Neuronal stem cell (in vitro differentiated cells): ENCODE measurements around the gene TFB1M.

Experiments
- DNase-seq: peaks from one replicate; pipeline ENCODE4 v3.0.0-alpha.2; 2013; ENCODE audit warnings: low spot score
- H2AFZ ChIP-seq: one replicate; pipeline ENCODE4 v1.6.1; 2013; ENCODE audit warnings: mild to moderate bottlenecking, low read length, inconsistent platforms
- H2AK5ac ChIP-seq: 2 replicates; pipeline ENCODE4 v1.6.1; 2013; ENCODE audit warnings: low read depth, mild to moderate bottlenecking, inconsistent platforms, low read length, moderate library complexity, mixed read lengths
- H2BK120ac ChIP-seq: 2 replicates; pipeline ENCODE4 v1.6.1; 2013; ENCODE audit warnings: low read depth, mild to moderate bottlenecking, inconsistent platforms, low read length, moderate library complexity, mixed read lengths
- H2BK12ac ChIP-seq: one replicate; pipeline ENCODE4 v1.6.1; 2013; ENCODE audit warnings: low read length, inconsistent platforms
- H2BK15ac ChIP-seq: 2 replicates; pipeline ENCODE4 v1.6.1; 2013; ENCODE audit warnings: mild to moderate bottlenecking, low read length, inconsistent platforms, mixed read lengths
- H2BK5ac ChIP-seq: one replicate; pipeline ENCODE4 v1.6.1; 2013; ENCODE audit warnings: inconsistent platforms, mild to moderate bottlenecking, low read length, moderate library complexity
- H3K14ac ChIP-seq: one replicate; pipeline ENCODE4 v1.6.1; 2013; ENCODE audit warnings: low read length, inconsistent platforms
- H3K18ac ChIP-seq: 2 replicates; pipeline ENCODE4 v1.6.1; 2013; ENCODE audit warnings: low read length, inconsistent platforms
- H3K23ac ChIP-seq: 2 replicates; pipeline ENCODE4 v1.6.1; 2013; ENCODE audit warnings: low read depth, mild to moderate bottlenecking, mixed read lengths, low read length, inconsistent platforms; ENCODE audit not compliant: poor library complexity
- H3K27ac ChIP-seq: replicated peaks from 3 replicates; pipeline ENCODE4 v1.5.1; 2013; ENCODE audit warnings: low read length, inconsistent platforms
- H3K27me3 ChIP-seq, 3 experiments: 2 replicates each; pipeline ENCODE4 v1.6.1; 2013; ENCODE audit warnings: low read length in 3 of 3, mild to moderate bottlenecking in 2 of 3, inconsistent platforms in 1 of 3, low read depth in 1 of 3, mixed read lengths in 1 of 3, moderate library complexity in 1 of 3; ENCODE audit not compliant: control insufficient read depth in 3 of 3, insufficient read depth in 3 of 3
- H3K36me3 ChIP-seq, 2 donors: replicated peaks in 1 of 2; 2 replicates each; pipeline ENCODE4 v1.6.1; 2013; ENCODE audit warnings: low read length in 2 of 2; ENCODE audit not compliant: control insufficient read depth in 2 of 2, insufficient read depth in 2 of 2
- H3K4ac ChIP-seq: 2 replicates; pipeline ENCODE4 v1.6.1; 2013; ENCODE audit warnings: inconsistent platforms, mild to moderate bottlenecking, low read length, moderate library complexity
- H3K4me1 ChIP-seq, 2 donors: 1 replicate in 1 of 2; 2 replicates in 1 of 2; pipeline ENCODE4 v1.6.1; 2013; ENCODE audit warnings: low read length in 2 of 2, low read depth in 1 of 2; ENCODE audit not compliant: control insufficient read depth in 2 of 2, insufficient read depth in 1 of 2
- H3K4me2 ChIP-seq: one replicate; pipeline ENCODE4 v1.6.1; 2013; ENCODE audit warnings: mild to moderate bottlenecking, low read length, inconsistent platforms; ENCODE audit not compliant: insufficient read depth, poor library complexity, severe bottlenecking
- H3K4me3 ChIP-seq, 2 donors: 2 replicates each; pipeline ENCODE4 v1.5.1; 2013; ENCODE audit warnings: low read length in 2 of 2, mild to moderate bottlenecking in 2 of 2, inconsistent platforms in 1 of 2, moderate library complexity in 1 of 2
- H3K79me1 ChIP-seq: one replicate; pipeline ENCODE4 v1.6.1; 2013; ENCODE audit warnings: low read depth, mild to moderate bottlenecking, inconsistent platforms, low read length, moderate library complexity
- H3K9ac ChIP-seq: one replicate; pipeline ENCODE4 v1.6.1; 2013; ENCODE audit warnings: mild to moderate bottlenecking, low read depth, low read length, inconsistent platforms; ENCODE audit not compliant: poor library complexity
- H3K9me3 ChIP-seq, 2 donors: replicated peaks in 1 of 2; 2 replicates each; pipeline versions ENCODE3 to v1.6.1; 2013; ENCODE audit warnings: low read length in 2 of 2, mild to moderate bottlenecking in 2 of 2, inconsistent platforms in 1 of 2, low read depth in 1 of 2, mixed read lengths in 1 of 2, moderate library complexity in 1 of 2; ENCODE audit not compliant: control insufficient read depth in 2 of 2, insufficient read depth in 1 of 2
- H4K8ac ChIP-seq: one replicate; pipeline ENCODE4 v1.6.1; 2013; ENCODE audit warnings: low read depth, mild to moderate bottlenecking, inconsistent platforms, low read length, moderate library complexity
- H4K91ac ChIP-seq: one replicate; pipeline ENCODE4 v1.6.1; 2013; ENCODE audit warnings: low read length, low read depth, mild to moderate bottlenecking, inconsistent platforms; ENCODE audit not compliant: poor library complexity
- WGBS, 2 donors: extraction: QIAGEN DNeasy Blood & Tissue Kit; methylation state at CpG; one replicate each; pipeline ENCODE4 v1.1.7; 2013; ENCODE audit warnings: missing lambda C conversion rate in 2 of 2, mixed read lengths in 1 of 2; ENCODE audit not compliant: insufficient read length in 2 of 2, insufficient replicate concordance in 1 of 2; ENCODE audit errors: extremely low coverage in 2 of 2; 5-methylcytosine and 5-hydroxymethylcytosine counted together

The TFB1M gene

DNA sequence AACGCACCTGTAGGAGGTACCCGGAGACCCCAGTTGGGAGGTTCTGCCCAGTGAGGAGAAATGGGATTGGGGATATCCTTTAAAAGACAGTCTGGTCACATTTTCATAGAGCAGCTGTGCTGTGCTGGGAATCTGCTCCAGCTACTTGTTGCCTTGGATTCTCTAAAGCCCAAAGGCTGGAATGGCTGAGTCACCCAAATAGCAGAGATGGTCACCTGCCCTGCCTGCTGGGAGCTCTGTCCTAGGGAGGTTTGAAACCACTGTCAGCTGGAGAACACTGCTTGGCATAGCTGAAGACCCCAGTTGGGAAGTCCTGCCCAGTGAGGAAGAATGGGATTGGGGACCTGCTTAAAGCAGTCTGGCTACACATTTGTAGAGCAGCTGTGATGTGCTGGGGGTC lies 34.8 kb upstream of the TFB1M start:
- no peaks in the 10 kb centered on the region for H3K36me3 ChIP-seq
- WGBS, 2 donors = no CpG with 5 or more reads among the region's 2 CpGs
- H3K4me3 ChIP-seq = no peak overlapping the region
- H2BK120ac ChIP-seq = no peak overlapping the region
- H2BK15ac ChIP-seq = no peak overlapping the region
- no peak overlapping the region for H3K9ac ChIP-seq
- no peaks in the 10 kb centered on the region for H3K4me1 ChIP-seq
- DNase-seq = no peak
- no peak overlapping the region for H2AK5ac ChIP-seq
- no peak overlapping the region for H2BK12ac ChIP-seq
- no peak overlapping the region for H4K8ac ChIP-seq
- no peak overlapping the region for H3K18ac ChIP-seq
- H3K27me3 ChIP-seq = no peaks in the 10 kb centered on the region
- H2AFZ ChIP-seq = no peak overlapping the region
- H3K4ac ChIP-seq = no peak overlapping the region
- H3K9me3 ChIP-seq = peaks cover 4 to 6% of the 10 kb centered on the region in 2 donors
- H3K27ac ChIP-seq = no peak overlapping the region
- no peak overlapping the region for H2BK5ac ChIP-seq
- H3K14ac ChIP-seq = no peak overlapping the region
- H3K4me2 ChIP-seq = no peak overlapping the region
- H3K23ac ChIP-seq = no peak overlapping the region
- H3K79me1 ChIP-seq = no peaks in the 10 kb centered on the region
- no peak overlapping the region for H4K91ac ChIP-seq

DNA sequence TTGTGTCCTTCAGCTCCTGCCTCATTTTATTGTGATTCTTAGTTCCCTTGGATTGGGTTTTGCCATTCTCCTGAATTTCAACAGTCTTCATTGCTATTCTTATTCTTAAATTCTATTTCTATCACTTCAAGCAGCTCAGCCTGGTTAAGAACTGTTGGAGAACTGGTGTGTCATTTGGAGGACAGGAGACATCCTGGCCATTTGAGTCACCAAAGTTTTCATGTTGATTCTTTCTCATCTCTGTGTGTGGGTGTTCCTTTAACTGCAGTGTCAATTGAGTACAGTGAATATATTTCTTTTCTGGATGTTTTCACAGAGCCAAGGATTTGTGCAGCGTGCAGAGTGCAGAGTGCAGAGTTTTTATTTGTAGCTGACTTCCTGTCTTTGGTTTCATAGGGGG lies 33.5 kb upstream of the TFB1M start:
- Histone ChIP-seq H3K9ac (no peak overlapping the region), H3K4ac (no peak overlapping the region), H3K27ac (no peak overlapping the region), H3K23ac (no peak overlapping the region), H2BK12ac (no peak overlapping the region), H4K8ac (no peak overlapping the region), H3K14ac (no peak overlapping the region), H3K79me1 (no peaks in the 10 kb centered on the region), H3K4me2 (no peak overlapping the region), H2BK120ac (no peak overlapping the region), H3K4me1 (no peaks in the 10 kb centered on the region), H2BK5ac (no peak overlapping the region), H3K36me3 (no peaks in the 10 kb centered on the region), H3K18ac (no peak overlapping the region), H2BK15ac (no peak overlapping the region), H2AK5ac (no peak overlapping the region), H3K9me3 (no peaks in the 10 kb centered on the region), H3K4me3 (no peak overlapping the region), H2AFZ (no peak overlapping the region), H4K91ac (no peak overlapping the region), H3K27me3 (no peaks in the 10 kb centered on the region)
- WGBS, 2 donors = no CpG with 5 or more reads among the region's 1 CpG
- DNase-seq = no peak

DNA sequence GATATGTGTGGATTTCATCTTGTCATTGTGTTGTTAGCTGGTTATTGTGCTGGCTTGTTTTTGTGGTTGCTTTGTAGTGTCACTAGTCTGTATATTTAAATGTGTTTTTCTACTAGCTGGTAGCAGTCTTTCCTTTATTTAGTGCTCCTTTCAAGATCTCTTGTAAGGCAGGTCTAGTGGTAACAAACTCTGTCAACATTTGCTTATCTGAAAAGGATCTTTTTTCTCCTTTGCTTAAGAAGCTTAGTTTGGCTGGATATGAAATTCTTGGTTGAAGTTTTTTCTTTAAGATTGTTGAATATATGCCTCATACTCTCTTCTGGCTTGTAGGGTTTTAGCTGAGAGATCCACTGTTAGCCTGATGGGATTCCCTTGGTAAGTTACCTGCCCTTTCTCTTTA lies 32.7 kb upstream of the TFB1M start:
- no peak overlapping the region for H3K14ac ChIP-seq
- no peak overlapping the region for H3K4ac ChIP-seq
- no peak overlapping the region for H3K4me2 ChIP-seq
- no peaks in the 10 kb centered on the region for H3K79me1 ChIP-seq
- no peak overlapping the region for H2AK5ac ChIP-seq
- H3K4me3 ChIP-seq = no peak overlapping the region
- H2AFZ ChIP-seq = no peak overlapping the region
- no peaks in the 10 kb centered on the region for H3K4me1 ChIP-seq
- no peak overlapping the region for H2BK120ac ChIP-seq
- no peak overlapping the region for H4K91ac ChIP-seq
- H2BK15ac ChIP-seq = no peak overlapping the region
- H3K23ac ChIP-seq = no peak overlapping the region
- H3K27me3 ChIP-seq = no peaks in the 10 kb centered on the region
- no peak overlapping the region for H3K9ac ChIP-seq
- H2BK12ac ChIP-seq = no peak overlapping the region
- no peak overlapping the region for H2BK5ac ChIP-seq
- H4K8ac ChIP-seq = no peak overlapping the region
- no peak for DNase-seq
- no peak overlapping the region for H3K18ac ChIP-seq
- H3K27ac ChIP-seq = no peak overlapping the region
- no peaks in the 10 kb centered on the region for H3K36me3 ChIP-seq
- no peaks in the 10 kb centered on the region for H3K9me3 ChIP-seq

GRCh38 chr6:155344341-155345006 lies 30.2 kb upstream of the TFB1M start:
- no peaks in the 10 kb centered on the region for H3K9me3 ChIP-seq
- no peak overlapping the region for H3K18ac ChIP-seq
- no peak overlapping the region for H2BK5ac ChIP-seq
- H2BK120ac ChIP-seq = no peak overlapping the region
- WGBS, 2 donors = no CpG with 5 or more reads among the region's 2 CpGs
- no peak overlapping the region for H3K27ac ChIP-seq
- H3K4me1 ChIP-seq = no peaks in the 10 kb centered on the region
- no peak overlapping the region for H2AFZ ChIP-seq
- no peak overlapping the region for H2BK15ac ChIP-seq
- H4K8ac ChIP-seq = no peak overlapping the region
- no peak overlapping the region for H2AK5ac ChIP-seq
- H3K79me1 ChIP-seq = no peaks in the 10 kb centered on the region
- H4K91ac ChIP-seq = no peak overlapping the region
- no peak overlapping the region for H3K23ac ChIP-seq
- H3K4me2 ChIP-seq = no peak overlapping the region
- no peaks in the 10 kb centered on the region for H3K27me3 ChIP-seq
- no peak overlapping the region for H3K4me3 ChIP-seq
- no peak overlapping the region for H3K14ac ChIP-seq
- no peak for DNase-seq
- no peak overlapping the region for H3K4ac ChIP-seq
- no peak overlapping the region for H2BK12ac ChIP-seq
- no peaks in the 10 kb centered on the region for H3K36me3 ChIP-seq
- H3K9ac ChIP-seq = no peak overlapping the region
